Trophoblast cell (in vitro differentiated cells and primary cell): ENCODE data around the gene TCEA3.

Source experiments
- DNase-seq, 2 donors: peaks; one replicate each; pipeline ENCODE4 v3.0.0-alpha.2; 2016
- H2AFZ ChIP-seq: 2 replicates; pipeline ENCODE4 v1.6.1; 2013; ENCODE audit warnings: low read length, moderate library complexity, mild to moderate bottlenecking; ENCODE audit not compliant: insufficient read depth, poor library complexity
- H2AK5ac ChIP-seq: 2 replicates; pipeline ENCODE4 v1.6.1; 2013; ENCODE audit warnings: mild to moderate bottlenecking, low read length
- H2BK120ac ChIP-seq: 2 replicates; pipeline ENCODE4 v1.6.1; 2013; ENCODE audit warnings: low read length, mild to moderate bottlenecking, moderate library complexity; ENCODE audit not compliant: insufficient read depth, poor library complexity
- H2BK12ac ChIP-seq: 2 replicates; pipeline ENCODE4 v1.6.1; 2013; ENCODE audit warnings: mild to moderate bottlenecking, low read length, moderate library complexity
- H2BK5ac ChIP-seq: 2 replicates; pipeline ENCODE4 v1.6.1; 2013; ENCODE audit warnings: low read length, low read depth, moderate library complexity, mild to moderate bottlenecking; ENCODE audit not compliant: poor library complexity
- H3K14ac ChIP-seq: 2 replicates; pipeline ENCODE4 v1.6.1; 2013; ENCODE audit warnings: mild to moderate bottlenecking, low read length
- H3K18ac ChIP-seq: 2 replicates; pipeline ENCODE4 v1.6.1; 2013; ENCODE audit warnings: mild to moderate bottlenecking, low read length
- H3K23ac ChIP-seq: 2 replicates; pipeline ENCODE4 v1.6.1; 2013; ENCODE audit warnings: low read length
- H3K27ac ChIP-seq: 2 replicates; pipeline ENCODE4 v1.5.1; 2013; ENCODE audit warnings: low read depth, mild to moderate bottlenecking, inconsistent platforms, low read length, moderate library complexity
- H3K27me3 ChIP-seq: 2 replicates; pipeline ENCODE4 v1.6.1; 2013; ENCODE audit warnings: inconsistent platforms, mild to moderate bottlenecking, low read length, moderate library complexity; ENCODE audit not compliant: insufficient read depth
- H3K36me3 ChIP-seq, 2 experiments: 1 replicate in 1 of 2; 2 replicates in 1 of 2; pipeline ENCODE4 v1.6.1; 2013; ENCODE audit warnings: low read length in 2 of 2, mild to moderate bottlenecking in 2 of 2, moderate library complexity in 1 of 2; ENCODE audit not compliant: insufficient read depth in 2 of 2, control insufficient read depth in 1 of 2
- H3K4ac ChIP-seq: 2 replicates; pipeline ENCODE4 v1.6.1; 2013; ENCODE audit warnings: low read depth, mild to moderate bottlenecking, low read length, moderate library complexity
- H3K4me1 ChIP-seq, 2 experiments: 1 replicate in 1 of 2; 2 replicates in 1 of 2; pipeline ENCODE4 v1.6.1; 2013; ENCODE audit warnings: low read length in 2 of 2, mild to moderate bottlenecking in 2 of 2, moderate library complexity in 1 of 2; ENCODE audit not compliant: insufficient read depth in 2 of 2, control insufficient read depth in 1 of 2
- H3K4me2 ChIP-seq: 2 replicates; pipeline ENCODE4 v1.6.1; 2013; ENCODE audit warnings: inconsistent platforms, mild to moderate bottlenecking, low read length, moderate library complexity
- H3K4me3 ChIP-seq: 2 replicates; pipeline ENCODE4 v1.5.1; 2013; ENCODE audit warnings: mild to moderate bottlenecking, low read depth, low read length, inconsistent platforms
- H3K79me1 ChIP-seq: one replicate; pipeline ENCODE4 v1.6.1; 2013; ENCODE audit warnings: low read length
- H3K79me2 ChIP-seq: 2 replicates; pipeline ENCODE4 v1.6.1; 2013; ENCODE audit warnings: low read length, mild to moderate bottlenecking; ENCODE audit not compliant: control insufficient read depth, insufficient read depth, poor library complexity
- H3K9ac ChIP-seq: 2 replicates; pipeline ENCODE4 v1.6.1; 2013; ENCODE audit warnings: mild to moderate bottlenecking, low read length
- H3K9me3 ChIP-seq: 2 replicates; pipeline ENCODE4 v1.6.1; 2013; ENCODE audit warnings: low read depth, mild to moderate bottlenecking, control low read depth, inconsistent platforms, low read length; ENCODE audit not compliant: insufficient read depth
- H4K12ac ChIP-seq: 2 replicates; pipeline ENCODE4 v1.6.1; 2013; ENCODE audit warnings: low read depth, mild to moderate bottlenecking, low read length, moderate library complexity
- H4K8ac ChIP-seq: 2 replicates; pipeline ENCODE4 v1.6.1; 2013; ENCODE audit warnings: low read depth, mild to moderate bottlenecking, low read length, moderate library complexity
- H4K91ac ChIP-seq: one replicate; pipeline ENCODE4 v1.6.1; 2013; ENCODE audit warnings: low read depth, mild to moderate bottlenecking, low read length, moderate library complexity
- WGBS: extraction: QIAGEN DNeasy Blood & Tissue Kit; methylation state at CpG from one replicate; pipeline ENCODE4 v1.1.7; 2013; ENCODE audit warnings: missing lambda C conversion rate; ENCODE audit not compliant: insufficient read length, insufficient coverage; ENCODE audit errors: extremely low coverage; 5-methylcytosine and 5-hydroxymethylcytosine counted together

The TCEA3 gene

GRCh38 chr1:23446661-23447310 lies 22.2 kb upstream of the TCEA3 start:
- no peaks in the 10 kb centered on the region for H3K27me3 ChIP-seq
- H2BK120ac ChIP-seq = no peak overlapping the region
- no peak overlapping the region for H3K14ac ChIP-seq
- peaks cover 5 to 9% of the 10 kb centered on the region in 2 experiments for H3K4me1 ChIP-seq
- H3K27ac ChIP-seq = no peak overlapping the region
- no peak overlapping the region for H4K8ac ChIP-seq
- no peak overlapping the region for H2BK12ac ChIP-seq
- WGBS = no CpG with 5 or more reads among the region's 8 CpGs
- H3K4me2 ChIP-seq = no peak overlapping the region
- H2BK5ac ChIP-seq = no peak overlapping the region
- peaks cover 8 to 9% of the 10 kb centered on the region in 2 experiments for H3K36me3 ChIP-seq
- H3K79me2 ChIP-seq = no peaks in the 10 kb centered on the region
- H3K9me3 ChIP-seq = peaks cover 2% of the 10 kb centered on the region
- no peak overlapping the region for H4K91ac ChIP-seq
- no peak overlapping the region for H2AK5ac ChIP-seq
- H3K9ac ChIP-seq = no peak overlapping the region
- H3K4ac ChIP-seq = no peak overlapping the region
- no peak overlapping the region for H4K12ac ChIP-seq
- H3K18ac ChIP-seq = no peak overlapping the region
- DNase-seq = peak; percentile 48 to 66
- peaks cover 2% of the 10 kb centered on the region for H3K79me1 ChIP-seq
- no peak overlapping the region for H3K4me3 ChIP-seq
- no peak overlapping the region for H2AFZ ChIP-seq
- no peak overlapping the region for H3K23ac ChIP-seq

- Histone ChIP-seq H2AFZ (no peak overlapping the region), H3K18ac (no peak overlapping the region), H3K79me2 (no peaks in the 10 kb centered on the region), H2BK120ac (no peak overlapping the region), H4K8ac (no peak overlapping the region), H3K9ac (no peak overlapping the region), H3K27ac (no peak overlapping the region), H3K79me1 (no peaks in the 10 kb centered on the region), H4K91ac (no peak overlapping the region), H2BK5ac (no peak overlapping the region), H3K14ac (no peak overlapping the region), H2AK5ac (no peak overlapping the region), H3K4me3 (no peak overlapping the region), H3K4me1 (peaks cover 0 to 4% of the 10 kb centered on the region in 2 experiments), H3K27me3 (no peaks in the 10 kb centered on the region), H3K4ac (no peak overlapping the region), H3K4me2 (no peak overlapping the region), H4K12ac (no peak overlapping the region), H3K23ac (no peak overlapping the region), H3K9me3 (no peaks in the 10 kb centered on the region), H3K36me3 (peaks cover 13 to 16% of the 10 kb centered on the region in 2 experiments), H2BK12ac (no peak overlapping the region)
- no CpG with 5 or more reads among the region's 4 CpGs for WGBS
- no peak for DNase-seq
Observed at GRCh38 chr1:23444596-23445390, 20.2 kb upstream of the TCEA3 start.

DNA sequence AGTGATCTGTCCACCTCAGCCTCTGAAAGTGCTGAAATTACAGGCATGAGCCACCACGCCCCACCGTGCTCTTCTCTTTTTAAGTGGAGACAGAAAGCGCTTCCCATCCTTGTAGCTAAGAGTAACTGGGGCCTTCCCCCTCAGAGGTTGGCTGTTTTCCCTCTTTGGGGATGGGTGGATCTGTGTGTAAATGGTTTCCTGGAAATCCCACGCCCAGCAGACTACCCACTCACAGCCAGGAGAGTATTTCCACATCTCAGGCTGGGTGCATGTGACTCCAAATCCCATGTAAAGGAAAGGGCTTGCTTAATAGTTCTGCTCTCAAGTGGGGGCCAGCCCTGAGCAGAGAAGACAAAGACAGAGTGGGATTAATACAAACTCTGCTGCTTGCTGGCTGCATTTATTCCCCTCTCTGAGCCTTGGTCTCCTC lies 19.6 kb upstream of the TCEA3 start:
- H4K91ac ChIP-seq = no peak overlapping the region
- no peaks in the 10 kb centered on the region for H3K79me2 ChIP-seq

GRCh38 chr1:23442751-23443150 lies 18.2 kb upstream of the TCEA3 start:
- Histone ChIP-seq H3K79me2 (no peaks in the 10 kb centered on the region), H3K14ac (no peak overlapping the region), H2BK120ac (no peak overlapping the region), H3K27ac (no peak overlapping the region), H2AK5ac (no peak overlapping the region), H4K12ac (no peak overlapping the region), H3K27me3 (no peaks in the 10 kb centered on the region), H2AFZ (no peak overlapping the region), H2BK5ac (no peak overlapping the region), H3K18ac (no peak overlapping the region), H3K4me3 (no peak overlapping the region), H4K91ac (no peak overlapping the region), H3K23ac (no peak overlapping the region), H3K4me2 (no peak overlapping the region), H3K4ac (no peak overlapping the region), H4K8ac (no peak overlapping the region), H2BK12ac (no peak overlapping the region), H3K4me1 (no peaks in the 10 kb centered on the region), H3K9me3 (no peaks in the 10 kb centered on the region), H3K9ac (no peak overlapping the region), H3K36me3 (peaks cover 16% of the 10 kb centered on the region in 2 experiments), H3K79me1 (no peaks in the 10 kb centered on the region)
- no peak for DNase-seq
- WGBS = no CpG with 5 or more reads among the region's 3 CpGs

More for the DNA sequence above, 19.6 kb upstream of the TCEA3 start:
- Histone ChIP-seq H3K36me3 (peaks cover 13 to 16% of the 10 kb centered on the region in 2 experiments), H3K4me2 (no peak overlapping the region), H3K4me3 (no peak overlapping the region), H2BK5ac (no peak overlapping the region), H2BK120ac (no peak overlapping the region), H3K9ac (no peak overlapping the region), H3K27me3 (no peaks in the 10 kb centered on the region), H3K9me3 (no peaks in the 10 kb centered on the region), H3K79me1 (no peaks in the 10 kb centered on the region), H3K14ac (no peak overlapping the region), H2BK12ac (no peak overlapping the region), H2AK5ac (no peak overlapping the region), H3K27ac (no peak overlapping the region), H2AFZ (no peak overlapping the region), H3K4me1 (peaks cover 0 to 1% of the 10 kb centered on the region in 2 experiments), H4K12ac (no peak overlapping the region), H4K8ac (no peak overlapping the region), H3K18ac (no peak overlapping the region), H3K4ac (no peak overlapping the region), H3K23ac (no peak overlapping the region)
- DNase-seq = peak in 1 of 2 donors; percentile 47
- no CpG with 5 or more reads among the region's 4 CpGs for WGBS
